H1 (cell line): ENCODE results near the gene ZNF837.

Experiments
- CHD2 ChIP-seq: IDR thresholded peaks from 2 replicates; pipeline ENCODE4 v1.6.1; 2012; ENCODE audit warnings: low read length, improper control_type of control experiment
- KDM4A ChIP-seq: IDR thresholded peaks from one replicate; pipeline ENCODE4 v1.7.1; 2012; ENCODE audit warnings: low read depth, mild to moderate bottlenecking, moderate library complexity, low read length, inconsistent platforms; ENCODE audit not compliant: severe bottlenecking
- POLR2A ChIP-seq, 2 experiments: IDR thresholded peaks; 1 replicate in 1 of 2; 2 replicates in 1 of 2; pipeline ENCODE4 v1.6.1; 2011; ENCODE audit warnings: low read depth in 2 of 2, low read length in 2 of 2, mild to moderate bottlenecking in 2 of 2; ENCODE audit errors: control extremely low read depth in 1 of 2
- SP1 ChIP-seq: IDR thresholded peaks from 2 replicates; pipeline ENCODE4 v1.6.1; 2011; ENCODE audit warnings: low read depth, low read length
- TF ChIP-seq, protein P1 (sequence below), 3 experiments: IDR thresholded peaks; 1 replicate in 2 of 3; 2 replicates in 1 of 3; pipeline versions ENCODE4 v1.5.1 to v1.6.1; 2011; ENCODE audit warnings: low read length in 3 of 3, mild to moderate bottlenecking in 3 of 3, inconsistent platforms in 2 of 3, low read depth in 1 of 3, moderate library complexity in 1 of 3; ENCODE audit not compliant: insufficient read depth in 1 of 3; ENCODE audit errors: control extremely low read depth in 1 of 3

DNA sequence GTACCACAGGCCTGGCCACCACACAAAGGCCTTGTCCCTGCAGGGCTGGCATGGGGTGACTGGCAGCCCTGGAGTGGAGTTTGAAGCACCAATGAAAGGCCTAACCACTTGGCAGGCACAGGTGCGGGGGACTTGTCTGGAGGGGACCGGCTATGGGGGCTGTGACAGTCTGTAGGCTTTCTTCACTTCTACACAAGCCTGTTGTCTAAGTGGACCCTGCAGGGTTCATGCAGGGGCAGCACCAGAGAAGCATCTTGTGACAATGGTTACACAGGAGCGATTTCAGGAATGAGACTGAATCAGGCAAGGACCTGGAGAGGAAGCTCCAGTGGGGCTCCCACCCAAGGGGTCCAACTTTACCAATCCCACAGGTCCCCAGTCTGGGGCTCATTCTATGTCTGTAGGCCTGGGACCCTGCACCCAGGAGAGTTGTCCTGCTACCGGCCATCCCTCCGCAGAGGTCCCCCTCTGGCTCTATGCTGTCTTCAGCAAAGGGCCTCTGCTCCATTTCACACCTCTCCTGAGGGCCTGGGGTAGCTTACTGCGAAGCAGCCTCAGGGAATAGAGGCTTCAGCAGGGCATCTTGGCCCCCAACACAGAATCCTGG lies 2.3 kb upstream of the ZNF837 start:
- TF ChIP-seq POLR2A (IDR thresholded peaks at IDR 0.05; ENCODE audit: control extremely low read depth in 1 of 2, low read depth in 2 of 2, low read length in 2 of 2) (no peak), SP1 (no peak), CHD2 (no peak), KDM4A (no peak)
- TF ChIP-seq, protein P1, sequence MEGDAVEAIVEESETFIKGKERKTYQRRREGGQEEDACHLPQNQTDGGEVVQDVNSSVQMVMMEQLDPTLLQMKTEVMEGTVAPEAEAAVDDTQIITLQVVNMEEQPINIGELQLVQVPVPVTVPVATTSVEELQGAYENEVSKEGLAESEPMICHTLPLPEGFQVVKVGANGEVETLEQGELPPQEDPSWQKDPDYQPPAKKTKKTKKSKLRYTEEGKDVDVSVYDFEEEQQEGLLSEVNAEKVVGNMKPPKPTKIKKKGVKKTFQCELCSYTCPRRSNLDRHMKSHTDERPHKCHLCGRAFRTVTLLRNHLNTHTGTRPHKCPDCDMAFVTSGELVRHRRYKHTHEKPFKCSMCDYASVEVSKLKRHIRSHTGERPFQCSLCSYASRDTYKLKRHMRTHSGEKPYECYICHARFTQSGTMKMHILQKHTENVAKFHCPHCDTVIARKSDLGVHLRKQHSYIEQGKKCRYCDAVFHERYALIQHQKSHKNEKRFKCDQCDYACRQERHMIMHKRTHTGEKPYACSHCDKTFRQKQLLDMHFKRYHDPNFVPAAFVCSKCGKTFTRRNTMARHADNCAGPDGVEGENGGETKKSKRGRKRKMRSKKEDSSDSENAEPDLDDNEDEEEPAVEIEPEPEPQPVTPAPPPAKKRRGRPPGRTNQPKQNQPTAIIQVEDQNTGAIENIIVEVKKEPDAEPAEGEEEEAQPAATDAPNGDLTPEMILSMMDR (IDR thresholded peaks at IDR 0.05; ENCODE audit: control extremely low read depth in 1 of 3, insufficient read depth in 1 of 3, low read depth in 1 of 3, low read length in 3 of 3), result no peak
